HL-60 (cell line): ENCODE measurements around the gene RAB25.

Experiments used
- CTCF ChIP-seq: IDR thresholded peaks from one replicate; pipeline ENCODE4 v1.5.1; 2011; ENCODE audit warnings: low read length, control low read depth, inconsistent platforms; ENCODE audit not compliant: insufficient read depth
- GABPA ChIP-seq: IDR thresholded peaks from 2 replicates; pipeline ENCODE4 v1.6.1; 2012; ENCODE audit warnings: low read depth
- POLR2AphosphoS5 ChIP-seq: IDR thresholded peaks from 2 replicates; pipeline ENCODE4 v1.6.1; 2012; ENCODE audit warnings: low read depth
- REST ChIP-seq: IDR thresholded peaks from 2 replicates; pipeline ENCODE4 v1.6.1; 2012; ENCODE audit warnings: low read depth; ENCODE audit not compliant: insufficient replicate concordance

- TF ChIP-seq CTCF = no peak
- TF ChIP-seq POLR2AphosphoS5 = no peak
- no peak for TF ChIP-seq REST
- no peak for TF ChIP-seq GABPA
These were observed 27.9 kb upstream of the RAB25 start for GRCh38 chr1:156033011-156033410.
